ENCODE results near the gene FECH. TPM values are rescaled to one million over a fixed set of nuclear protein-coding genes. Genes with fewer than 3 reads are reported as not detected.

Gene FECH
- total RNA-seq (2011; cell fraction: chromatin; rRNA removed; ENCODE audit: low replicate concordance): 35.2 and 72.3 TPM in 2 replicates
- total RNA-seq (2011; cell fraction: nucleolus; rRNA removed): 30.0 and 48.3 TPM in 2 replicates
- total RNA-seq (2011; cell fraction: nucleoplasm; rRNA removed): 39.2 and 42.7 TPM in 2 replicates
- 170 and 212 TPM in 2 replicates for total RNA-seq (2014; rRNA removed)
- 46.7 and 48.8 TPM in 2 replicates for total RNA-seq (2014; rRNA removed; fragmentation: Illumina TruSeq; extraction: Trizol)
- total RNA-seq (2015; rRNA removed; fragmentation: Illumina TruSeq; extraction: Trizol): 20.2 and 24.1 TPM in 2 replicates
- 64.0 and 67.1 TPM in 2 replicates for total RNA-seq (2021)
- polyA plus RNA-seq (2011; rRNA removed): 55.5 and 74.8 TPM in 2 replicates
- 46.0 and 58.0 TPM in 2 replicates for polyA plus RNA-seq (2011; cell fraction: cytosol; rRNA removed)
- 56.4 and 69.5 TPM in 2 replicates for polyA plus RNA-seq (2011; cell fraction: nucleus; rRNA removed)
- polyA plus RNA-seq (2012): 46.9 and 58.3 TPM in 2 replicates
- polyA plus RNA-seq (2014; fragmentation: Illumina TruSeq; extraction: Trizol): 73.9 and 79.1 TPM in 2 replicates
- polyA plus RNA-seq (2014; fragmentation: Nextera tagmentation; extraction: Ambion mirVana): 10 to 100 TPM; 19.8 to 21.1 TPM
- polyA plus RNA-seq (2014; rRNA removed): 56.8 and 84.3 TPM in 2 replicates
- polyA minus RNA-seq (2011; rRNA and poly(A)+ RNA removed): 54.8 and 80.7 TPM in 2 replicates
- 42.9 and 49.0 TPM in 2 replicates for polyA minus RNA-seq (2011; cell fraction: cytosol; rRNA and poly(A)+ RNA removed)
- polyA minus RNA-seq (2011; cell fraction: nucleus; rRNA and poly(A)+ RNA removed): 27.8 and 29.5 TPM in 2 replicates
- percentile 78 among the genes with signal in this experiment for Bru-seq, nascent RNA
- percentile 83 among the genes with signal in this experiment for BruChase-seq, experiment 1, labeled RNA remaining after a 2-hour chase
- percentile 84 among the genes with signal in this experiment for BruChase-seq, experiment 2, labeled RNA remaining after a 6-hour chase
- long read RNA-seq, experiment 1, transcript FECH-202 (11 exons, 2,526 nt): minor isoform, 22 of 349 reads
- long read RNA-seq, experiment 1, transcript FECH-201 (11 exons, 3,853 nt): major isoform, 197 of 349 reads
- long read RNA-seq, experiment 1, partial matches to known transcripts: 54 of 349 reads
- long read RNA-seq, experiment 1, other reads (novel, unspliced or antisense): 73 of 349 reads
- long read RNA-seq, experiment 2, transcript FECH-201 (11 exons, 3,853 nt): major isoform, 25 of 78 reads
- long read RNA-seq, experiment 2, partial matches to known transcripts: 4 of 78 reads
- long read RNA-seq, experiment 2, other reads (novel, unspliced or antisense): 47 of 78 reads
- long read RNA-seq, experiment 3, transcript FECH-201 (11 exons, 3,853 nt): major isoform, 61 of 82 reads
- long read RNA-seq, experiment 3, transcript FECH-202 (11 exons, 2,526 nt): minor isoform, 6 of 82 reads
- long read RNA-seq, experiment 3, partial matches to known transcripts: 7 of 82 reads
- long read RNA-seq, experiment 3, other reads (novel, unspliced or antisense): 8 of 82 reads

GRCh38 chr18:57586251-57587049 lies at the start of gene FECH:
Gene FECH, minus strand, starts transcription at chr18:57586702. Its CDS starts 82 bp downstream, at chr18:57586620.
- ChIA-PET POLR2A (interaction anchor here (1.0 to 2.1 kb wide), 3 partner anchors 8 to 191 kb away, joined by 3 to 7 read pairs (median 4); no protein-coding TSS in a partner anchor), CTCF (ENCODE audit: low intra/inter-chr PET ratio) (no interaction called here)
- ATAC-seq: peak; percentile 70
- DNase-seq (ENCODE audit: extremely low read depth in 1 of 4, low spot score in 3 of 4): peak; percentile 66 to 80 (median 76)
- H3K27ac ChIP-seq (ENCODE audit: extremely low read depth, low read depth, low read length): peak within 1 kb of the TSS; percentile 81
- 0 out of 2 replicates have a peak, but pooled peaks cover 1% of the 10 kb centered on the region for H4K20me1 ChIP-seq (replicated peaks; ENCODE audit: control insufficient read depth, insufficient read depth, low read length)
- H3K27me3 ChIP-seq (ENCODE audit: control insufficient read depth in 2 of 2, insufficient read depth in 2 of 2, low read length in 2 of 2): no peaks in the 10 kb centered on the region
- in situ Hi-C loops (cut with MboI) (no loop called here), intact Hi-C loops (cut with micrococcal nuclease) (no loop called here)
- H3K4me2 ChIP-seq (ENCODE audit: insufficient read depth, low read length): peak within 1 kb of the TSS; percentile 94
- 3% methylated on average over 8 of the region's 80 CpGs for WGBS (ENCODE audit: insufficient coverage, low coverage, missing lambda C conversion rate)
- H3K9me1 ChIP-seq (ENCODE audit: control insufficient read depth, insufficient read depth, low read length): peaks cover 1% of the 10 kb centered on the region
- H2AFZ ChIP-seq (ENCODE audit: low read depth, low read length): peak within 1 kb of the TSS; percentile 72
- H3K36me3 ChIP-seq (ENCODE audit: control insufficient read depth, insufficient read depth, low read length): peaks cover 16% of the 10 kb centered on the region
- BruUV-seq (replicated peaks): no TSS peak
- no peaks in the 10 kb centered on the region for H3K9me3 ChIP-seq (replicated peaks; ENCODE audit: control insufficient read depth, insufficient read depth, low read depth, low read length)
- H3K79me2 ChIP-seq (ENCODE audit: control insufficient read depth, insufficient read depth, low read length): peaks cover 47% of the 10 kb centered on the region
- FAIRE-seq: peak; percentile 68
- peak within 1 kb of the TSS; percentile 76 for H3K4me3 ChIP-seq
- H3K4me1 ChIP-seq (replicated peaks in 1 of 2; ENCODE audit: control insufficient read depth in 2 of 2, insufficient read depth in 2 of 2, low read length in 2 of 2): peaks cover 42 to 46% of the 10 kb centered on the region in 2 experiments; a peak in 4 of 5 replicates
- peak within 1 kb of the TSS; percentile 84 to 88 for H3K9ac ChIP-seq (ENCODE audit: insufficient read depth in 1 of 2, low read depth in 2 of 2, low read length in 2 of 2)
- TF ChIP-seq BACH1 (tag; IDR thresholded peaks at IDR 0.05) (peak; percentile 90), JUND (IDR thresholded peaks at IDR 0.05; ENCODE audit: borderline replicate concordance, low read depth, low read length) (no peak), JUND (tag; IDR thresholded peaks at IDR 0.05; ENCODE audit: borderline replicate concordance, low read depth, low read length) (no peak), CBX1 (IDR thresholded peaks at IDR 0.05; ENCODE audit: low read depth) (no peak; the same call in 1 of the 2 replicates), ZNF165 (CRISPR knock-in tag; IDR thresholded peaks at IDR 0.05; ENCODE audit: borderline replicate concordance) (no peak), ZNF41 (CRISPR knock-in tag; conservative IDR thresholded peaks at IDR 0.05) (no peak), ZBTB9 (CRISPR knock-in tag; IDR thresholded peaks at IDR 0.05) (no peak), HIVEP1 (CRISPR knock-in tag; IDR thresholded peaks at IDR 0.05) (no peak), ETV1 (tag; conservative IDR thresholded peaks at IDR 0.05; ENCODE audit: low read depth) (no peak)
- TF ChIP-seq, protein P1, sequence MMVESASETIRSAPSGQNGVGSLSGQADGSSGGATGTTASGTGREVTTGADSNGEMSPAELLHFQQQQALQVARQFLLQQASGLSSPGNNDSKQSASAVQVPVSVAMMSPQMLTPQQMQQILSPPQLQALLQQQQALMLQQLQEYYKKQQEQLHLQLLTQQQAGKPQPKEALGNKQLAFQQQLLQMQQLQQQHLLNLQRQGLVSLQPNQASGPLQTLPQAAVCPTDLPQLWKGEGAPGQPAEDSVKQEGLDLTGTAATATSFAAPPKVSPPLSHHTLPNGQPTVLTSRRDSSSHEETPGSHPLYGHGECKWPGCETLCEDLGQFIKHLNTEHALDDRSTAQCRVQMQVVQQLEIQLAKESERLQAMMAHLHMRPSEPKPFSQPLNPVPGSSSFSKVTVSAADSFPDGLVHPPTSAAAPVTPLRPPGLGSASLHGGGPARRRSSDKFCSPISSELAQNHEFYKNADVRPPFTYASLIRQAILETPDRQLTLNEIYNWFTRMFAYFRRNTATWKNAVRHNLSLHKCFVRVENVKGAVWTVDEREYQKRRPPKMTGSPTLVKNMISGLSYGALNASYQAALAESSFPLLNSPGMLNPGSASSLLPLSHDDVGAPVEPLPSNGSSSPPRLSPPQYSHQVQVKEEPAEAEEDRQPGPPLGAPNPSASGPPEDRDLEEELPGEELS (CRISPR knock-in tag; IDR thresholded peaks at IDR 0.05; ENCODE audit: borderline replicate concordance): no peak
- TF ChIP-seq, protein P2, sequence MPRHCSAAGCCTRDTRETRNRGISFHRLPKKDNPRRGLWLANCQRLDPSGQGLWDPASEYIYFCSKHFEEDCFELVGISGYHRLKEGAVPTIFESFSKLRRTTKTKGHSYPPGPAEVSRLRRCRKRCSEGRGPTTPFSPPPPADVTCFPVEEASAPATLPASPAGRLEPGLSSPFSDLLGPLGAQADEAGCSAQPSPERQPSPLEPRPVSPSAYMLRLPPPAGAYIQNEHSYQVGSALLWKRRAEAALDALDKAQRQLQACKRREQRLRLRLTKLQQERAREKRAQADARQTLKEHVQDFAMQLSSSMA (CRISPR knock-in tag; IDR thresholded peaks at IDR 0.05): no peak
